Retina (tissue), 1 donor: ENCODE measurements around the gene TAAR5.
"Not testable (repeated sequence)": the region's sequence is repeated elsewhere in the genome, so short reads cannot be mapped to it uniquely, and the experiment has no call there.

Source experiments
- DNase-seq: peaks from one replicate; pipeline ENCODE4 v3.0.0-alpha.2; 2016

The TAAR5 gene, protein sequence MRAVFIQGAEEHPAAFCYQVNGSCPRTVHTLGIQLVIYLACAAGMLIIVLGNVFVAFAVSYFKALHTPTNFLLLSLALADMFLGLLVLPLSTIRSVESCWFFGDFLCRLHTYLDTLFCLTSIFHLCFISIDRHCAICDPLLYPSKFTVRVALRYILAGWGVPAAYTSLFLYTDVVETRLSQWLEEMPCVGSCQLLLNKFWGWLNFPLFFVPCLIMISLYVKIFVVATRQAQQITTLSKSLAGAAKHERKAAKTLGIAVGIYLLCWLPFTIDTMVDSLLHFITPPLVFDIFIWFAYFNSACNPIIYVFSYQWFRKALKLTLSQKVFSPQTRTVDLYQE

DNA sequence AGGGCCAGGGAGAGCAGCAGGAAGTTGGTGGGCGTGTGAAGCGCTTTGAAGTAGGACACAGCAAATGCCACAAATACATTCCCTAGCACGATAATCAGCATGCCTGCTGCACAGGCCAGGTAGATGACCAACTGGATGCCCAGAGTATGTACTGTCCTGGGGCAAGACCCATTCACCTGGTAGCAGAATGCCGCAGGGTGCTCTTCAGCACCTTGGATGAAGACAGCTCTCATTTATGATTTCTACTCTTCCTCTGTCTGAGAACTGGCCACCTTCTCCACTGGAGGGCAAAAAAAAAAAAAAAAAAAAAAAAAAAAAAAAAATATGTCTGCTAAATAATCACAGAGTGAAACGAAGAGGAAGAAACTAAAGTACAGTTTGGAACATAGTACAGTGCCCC, at the start of gene TAAR5:
TSS of gene TAAR5 (minus strand) at position 288 of the 400 bp plus-strand sequence. CDS start at position 233, 55 bp downstream.
- DNase-seq: no peak

GRCh38 chr6:132637135-132637534, 47.6 kb upstream of the TAAR5 start:
- DNase-seq: not testable (repeated sequence)

- not testable (repeated sequence) for DNase-seq
These were observed 46.4 kb upstream of the TAAR5 start for GRCh38 chr6:132635906-132636305.

DNA sequence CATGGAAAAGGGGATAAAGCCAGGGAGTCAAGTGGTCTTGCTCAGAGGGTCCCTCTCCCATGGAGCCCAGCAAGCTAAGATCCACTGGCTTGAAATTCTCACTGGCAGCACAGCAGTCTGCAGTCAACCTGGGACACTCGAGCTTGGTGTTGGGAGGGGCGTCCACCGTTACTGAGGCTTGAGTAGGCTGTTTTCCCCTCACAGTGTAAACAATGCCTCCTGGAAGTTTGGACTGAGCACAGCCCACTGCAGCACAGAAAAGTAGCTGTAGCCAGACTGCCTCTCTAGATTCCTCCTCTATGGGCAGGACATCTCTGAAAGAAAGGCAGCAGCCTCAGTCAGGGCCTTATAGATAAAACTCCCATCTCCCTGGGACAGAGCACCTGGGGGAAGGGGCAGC, 45.7 kb upstream of the TAAR5 start:
- not testable (repeated sequence) for DNase-seq

GRCh38 chr6:132634796-132635195, 45.3 kb upstream of the TAAR5 start:
- no peak for DNase-seq

- no peak for DNase-seq
These were observed 43.8 kb upstream of the TAAR5 start for GRCh38 chr6:132633362-132633761.

- DNase-seq: no peak
These were observed 34.6 kb upstream of the TAAR5 start, which contains the start of gene TAAR2 for GRCh38 chr6:132624175-132624574. TAAR2 (minus strand) TSS chr6:132624275; CDS start chr6:132624275, 0 bp downstream.

GRCh38 chr6:132623106-132623845, 33.7 kb upstream of the TAAR5 start:
- no peak for DNase-seq

- no peak for DNase-seq
These were observed 27.1 kb upstream of the TAAR5 start for GRCh38 chr6:132616677-132617076.

DNA sequence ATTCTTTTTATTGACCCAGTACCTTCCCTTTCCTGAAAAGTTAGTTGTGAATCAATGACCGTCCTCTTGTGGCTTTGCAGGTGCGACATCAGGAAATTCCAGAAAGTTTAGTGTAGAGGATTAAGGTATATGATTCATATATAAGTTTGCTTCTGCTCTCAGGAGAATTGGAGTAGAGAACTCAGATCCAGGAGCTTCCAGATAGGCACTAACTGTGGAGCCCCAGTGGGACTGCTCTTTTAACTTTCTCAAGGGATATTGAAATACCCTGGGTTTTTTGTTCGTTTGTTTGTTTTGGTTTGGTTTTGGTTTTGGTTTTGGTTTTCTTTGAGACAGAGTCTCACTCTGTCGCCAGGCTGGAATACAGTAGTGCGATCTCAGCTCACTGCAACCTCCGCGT, 25.0 kb upstream of the TAAR5 start:
- no peak for DNase-seq

- DNase-seq: no peak
These were observed 23.0 kb upstream of the TAAR5 start for GRCh38 chr6:132612449-132613108.

DNA sequence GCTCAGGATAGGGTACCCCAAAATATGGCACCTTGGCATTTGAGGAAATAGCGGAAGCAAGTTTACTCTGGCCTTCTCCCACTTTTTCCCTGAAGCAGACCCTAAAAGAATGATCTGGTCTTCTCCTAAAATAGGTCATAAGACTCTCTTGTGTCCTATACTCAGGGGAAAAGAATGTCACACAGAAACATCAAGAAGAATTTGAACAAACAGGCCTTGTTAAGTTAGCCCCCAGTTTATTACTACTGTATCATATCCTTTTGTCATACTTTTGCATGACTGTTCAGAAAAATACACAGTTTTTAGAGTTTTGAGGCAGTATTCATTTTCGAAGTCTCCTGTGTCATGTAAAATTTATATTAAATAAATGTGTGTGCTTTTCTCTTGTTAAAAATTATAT, 22.1 kb upstream of the TAAR5 start:
- no peak for DNase-seq

DNA sequence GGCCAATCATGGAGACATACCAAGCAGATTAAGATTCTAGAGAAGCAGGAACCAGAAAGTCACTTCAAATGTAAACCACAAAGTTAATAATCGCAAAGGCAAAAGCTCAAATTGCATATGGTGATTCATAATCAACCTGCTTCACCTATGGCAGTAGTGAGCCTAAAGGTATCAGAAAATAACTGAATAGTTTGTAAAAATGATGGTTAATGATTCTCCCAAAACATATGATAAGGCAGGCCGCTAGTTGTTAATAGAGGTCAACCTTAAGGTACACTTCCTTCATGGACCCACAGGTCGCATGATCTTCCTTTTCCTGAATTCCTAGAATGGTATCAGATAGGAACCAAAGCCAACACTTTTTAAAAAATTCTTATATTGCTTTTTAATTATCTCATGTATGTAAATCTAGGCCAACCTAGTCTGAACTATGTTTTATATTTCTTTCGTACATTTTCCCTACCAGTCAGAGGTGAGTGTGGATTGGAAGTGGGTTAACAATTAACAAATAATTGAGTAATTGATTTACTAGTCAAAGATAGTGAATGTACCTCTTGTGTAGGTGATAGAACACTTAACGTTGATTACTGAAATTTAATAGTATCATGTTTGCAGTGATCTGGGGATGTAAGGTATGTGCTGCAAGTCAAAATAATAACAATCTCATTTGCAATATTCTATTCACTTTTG, 18.1 kb upstream of the TAAR5 start:
- DNase-seq: no peak

- DNase-seq: no peak
These were observed 15.2 kb upstream of the TAAR5 start for GRCh38 chr6:132604635-132605152.

DNA sequence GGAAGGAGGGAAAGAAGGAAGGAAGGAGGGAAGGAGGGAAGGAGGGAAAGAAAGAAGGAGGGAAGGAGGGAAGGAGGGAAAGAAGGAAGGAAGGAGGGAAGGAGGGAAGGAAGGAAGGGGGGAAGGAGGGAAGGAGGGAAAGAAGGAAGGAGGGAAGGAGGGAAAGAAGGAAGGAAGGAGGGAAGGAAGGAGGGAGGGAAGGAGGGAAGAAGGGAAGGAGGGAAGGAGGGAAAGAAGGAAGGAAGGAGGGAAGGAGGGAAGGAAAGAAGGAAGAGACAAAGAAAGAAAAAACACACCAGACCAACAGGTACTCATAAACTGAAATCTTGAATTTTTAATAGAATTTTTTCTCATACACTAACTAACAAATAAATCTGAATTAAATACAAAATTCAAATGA, 11.4 kb upstream of the TAAR5 start:
- DNase-seq: not testable (repeated sequence)

DNA sequence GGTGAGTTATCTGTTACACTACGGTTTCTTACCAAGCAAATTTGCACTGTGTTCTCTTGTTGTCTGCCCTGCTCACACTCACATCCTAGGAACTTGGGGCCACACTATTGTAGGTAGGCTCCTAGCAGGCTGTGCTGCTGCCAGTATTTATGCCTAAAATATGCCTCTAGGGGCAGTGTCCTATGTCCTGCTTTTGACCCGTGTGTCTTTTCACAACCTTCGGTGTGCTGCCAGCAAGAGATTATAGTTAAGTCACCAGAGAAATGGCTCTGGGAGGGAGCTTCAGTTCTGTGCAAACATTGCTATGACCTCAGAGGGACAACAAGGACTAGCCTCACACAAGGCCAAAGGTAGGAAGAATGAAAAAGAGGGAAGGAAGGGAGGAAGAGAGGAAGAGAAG, 8.9 kb upstream of the TAAR5 start:
- no peak for DNase-seq

DNA sequence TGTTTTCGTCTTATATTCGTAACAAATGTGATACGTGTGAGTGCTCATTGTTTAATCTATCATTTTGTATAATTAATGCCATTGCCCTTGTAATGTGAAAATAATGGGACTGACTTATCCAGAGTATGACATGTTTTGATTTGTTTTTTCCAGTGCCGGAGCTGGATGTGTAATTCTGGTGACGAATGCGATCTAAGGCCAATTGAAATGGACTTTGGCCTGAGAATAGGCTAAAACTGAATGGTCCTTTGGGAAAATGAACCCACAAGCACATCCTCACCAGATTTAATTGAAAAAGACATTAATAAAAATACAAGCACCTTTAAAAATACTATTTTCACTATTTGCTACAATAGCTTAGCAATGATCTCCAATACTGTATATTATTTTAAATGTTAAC, 6.7 kb upstream of the TAAR5 start:
- no peak for DNase-seq

GRCh38 chr6:132592855-132593254, 3.3 kb upstream of the TAAR5 start:
- no peak for DNase-seq

GRCh38 chr6:132590362-132590761, 821 bp upstream of the TAAR5 start:
- DNase-seq: no peak

DNA sequence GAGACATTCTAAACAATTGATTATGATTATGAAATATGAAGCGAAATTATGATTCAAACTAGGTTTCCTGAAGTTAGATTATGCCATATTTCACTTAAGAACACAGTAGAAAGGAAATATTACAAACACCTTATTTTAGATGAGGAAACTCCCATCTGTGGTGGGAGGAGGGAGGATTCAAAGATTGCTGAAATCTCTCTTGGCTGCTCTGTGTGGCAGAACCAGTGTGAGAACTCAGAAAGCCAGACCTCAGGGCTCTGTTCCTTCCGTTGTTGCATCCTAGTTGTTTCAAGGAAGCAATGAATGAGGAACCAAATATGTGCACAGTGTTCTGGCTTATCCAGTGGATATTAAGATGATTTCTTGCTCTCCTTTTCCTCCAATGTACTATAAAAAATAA, 2.1 kb downstream of the TAAR5 start:
- no peak for DNase-seq

DNA sequence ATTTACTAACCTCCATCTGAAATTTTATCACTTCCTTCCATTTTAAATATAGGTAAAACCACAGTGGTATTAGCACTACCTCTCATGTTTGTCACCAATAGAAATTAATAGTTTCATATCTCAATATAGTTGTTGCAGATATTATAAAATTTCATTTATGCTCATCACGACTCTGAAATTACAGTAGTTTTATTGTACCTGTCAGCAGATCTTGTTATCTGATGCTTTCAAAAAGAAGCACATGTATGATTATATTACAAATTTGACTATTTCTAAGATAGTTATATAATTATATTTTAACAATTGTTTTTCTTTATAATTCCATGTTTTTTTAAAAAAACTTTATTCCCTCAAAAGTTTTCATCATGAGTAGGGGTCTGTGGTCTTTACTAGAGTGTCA, 4.8 kb downstream of the TAAR5 start:
- DNase-seq: no peak

- DNase-seq: no peak
These were observed 17.8 kb downstream of the TAAR5 start for GRCh38 chr6:132571774-132572173.

- DNase-seq: no peak
These were observed 19.2 kb downstream of the TAAR5 start, which contains the start of gene TAAR6 for GRCh38 chr6:132570221-132570777. TAAR6 (plus strand) TSS chr6:132570322; CDS start chr6:132570322, 0 bp downstream.
